Measurements from ENCODE around the gene IER5L.
"Not testable (repeated sequence)": the region's sequence is repeated elsewhere in the genome, so short reads cannot be mapped to it uniquely, and the experiment has no call there.

The IER5L gene

GRCh38 chr9:129171993-129172751, 5.9 kb downstream of the IER5L start:
- peaks cover 43% of the 10 kb centered on the region for H3K4me1 Mint-ChIP-seq

GRCh38 chr9:129170229-129170628, 7.8 kb downstream of the IER5L start:
- peaks cover 45% of the 10 kb centered on the region for H3K4me1 Mint-ChIP-seq
- H3K4me3 Mint-ChIP-seq = no peak overlapping the region
- no peaks in the 10 kb centered on the region for H3K36me3 Mint-ChIP-seq
- H3K9me3 Mint-ChIP-seq = no peaks in the 10 kb centered on the region
- no peak for DNase-seq
- peaks cover 45% of the 10 kb centered on the region for H3K27me3 Mint-ChIP-seq
- no peak overlapping the region for H3K27ac Mint-ChIP-seq
- CTCF ChIA-PET = interaction anchor here (1.2 to 1.7 kb wide), 5 partner anchors 27 to 439 kb away, joined by 3 to 7 read pairs (median 4); no protein-coding TSS in a partner anchor

More at GRCh38 chr9:129171993-129172751, 5.9 kb downstream of the IER5L start:
- Mint-ChIP-seq H3K36me3 (no peaks in the 10 kb centered on the region), H3K9me3 (no peaks in the 10 kb centered on the region), H3K27ac (no peak overlapping the region), H3K27me3 (peaks cover 64% of the 10 kb centered on the region), H3K4me3 (no peak overlapping the region)
- CTCF ChIA-PET = interaction anchor here (0.6 to 4.8 kb wide), 18 partner anchors 14 to 452 kb away, joined by 3 to 55 read pairs (median 3); no protein-coding TSS in a partner anchor
- no peak for DNase-seq

- Mint-ChIP-seq H3K36me3 (no peaks in the 10 kb centered on the region), H3K27ac (peak overlapping the region; percentile 64), H3K4me1 (peaks cover 35% of the 10 kb centered on the region), H3K4me3 (peak overlapping the region; percentile 35), H3K9me3 (no peaks in the 10 kb centered on the region), H3K27me3 (peaks cover 15% of the 10 kb centered on the region)
- CTCF ChIA-PET = interaction anchor here (1.7 to 5.8 kb wide), 2 partner anchors 24 to 35 kb away, joined by 9 to 31 read pairs; no protein-coding TSS in a partner anchor
- peak; percentile 41 for DNase-seq
Measured at GRCh38 chr9:129166623-129167557, 11.2 kb downstream of the IER5L start.

- no peaks in the 10 kb centered on the region for H3K9me3 Mint-ChIP-seq
- CTCF ChIA-PET = interaction anchor here (5.8 kb wide), 1 partner anchor 22 kb away, joined by 31 read pairs; no protein-coding TSS in a partner anchor
- H3K27ac Mint-ChIP-seq = no peak overlapping the region
- peaks cover 28% of the 10 kb centered on the region for H3K4me1 Mint-ChIP-seq
- DNase-seq = no peak
- no peak overlapping the region for H3K4me3 Mint-ChIP-seq
- H3K27me3 Mint-ChIP-seq = peaks cover under 1% of the 10 kb centered on the region
- no peaks in the 10 kb centered on the region for H3K36me3 Mint-ChIP-seq
Measured at GRCh38 chr9:129165198-129165597, 12.9 kb downstream of the IER5L start.

GRCh38 chr9:129164246-129164930, 13.7 kb downstream of the IER5L start:
- Mint-ChIP-seq H3K27me3 (no peaks in the 10 kb centered on the region), H3K4me1 (peaks cover 25% of the 10 kb centered on the region), H3K27ac (no peak overlapping the region), H3K9me3 (no peaks in the 10 kb centered on the region), H3K36me3 (no peaks in the 10 kb centered on the region), H3K4me3 (no peak overlapping the region)
- CTCF ChIA-PET = interaction anchor here (5.8 kb wide), 1 partner anchor 21 kb away, joined by 31 read pairs; no protein-coding TSS in a partner anchor
- no peak for DNase-seq

GRCh38 chr9:129163753-129164152, 14.3 kb downstream of the IER5L start:
- CTCF ChIA-PET = interaction anchor here (5.8 kb wide), 1 partner anchor 20 kb away, joined by 31 read pairs; no protein-coding TSS in a partner anchor
- H3K9me3 Mint-ChIP-seq = no peaks in the 10 kb centered on the region
- H3K36me3 Mint-ChIP-seq = no peaks in the 10 kb centered on the region
- H3K4me3 Mint-ChIP-seq = no peak overlapping the region
- no peak for DNase-seq
- H3K27me3 Mint-ChIP-seq = no peaks in the 10 kb centered on the region
- H3K27ac Mint-ChIP-seq = no peak overlapping the region
- peaks cover 24% of the 10 kb centered on the region for H3K4me1 Mint-ChIP-seq

- H3K4me3 Mint-ChIP-seq, CTCF ChIA-PET: not testable (repeated sequence)
Measured at GRCh38 chr9:129163198-129163670, 14.8 kb downstream of the IER5L start.

GRCh38 chr9:129162497-129163197, 15.4 kb downstream of the IER5L start:
- H3K27me3 Mint-ChIP-seq = no peaks in the 10 kb centered on the region
- H3K27ac Mint-ChIP-seq = no peak overlapping the region
- H3K4me3 Mint-ChIP-seq = no peak overlapping the region
- DNase-seq = no peak
- H3K36me3 Mint-ChIP-seq = no peaks in the 10 kb centered on the region
- CTCF ChIA-PET = interaction anchor here (2.1 kb wide), 1 partner anchor 20 kb away, joined by 9 read pairs; no protein-coding TSS in a partner anchor
- peaks cover 16% of the 10 kb centered on the region for H3K4me1 Mint-ChIP-seq
- no peaks in the 10 kb centered on the region for H3K9me3 Mint-ChIP-seq

More at GRCh38 chr9:129163198-129163670, 14.8 kb downstream of the IER5L start:
- H3K27me3 Mint-ChIP-seq, H3K36me3 Mint-ChIP-seq, H3K27ac Mint-ChIP-seq, H3K9me3 Mint-ChIP-seq, DNase-seq: not testable (repeated sequence)
- peaks cover 21% of the 10 kb centered on the region for H3K4me1 Mint-ChIP-seq

GRCh38 chr9:129161534-129161837, 16.6 kb downstream of the IER5L start:
- H3K27me3 Mint-ChIP-seq = no peaks in the 10 kb centered on the region
- no peaks in the 10 kb centered on the region for H3K36me3 Mint-ChIP-seq
- CTCF ChIA-PET = interaction anchor here (2.1 kb wide), 1 partner anchor 19 kb away, joined by 9 read pairs; no protein-coding TSS in a partner anchor
- no peak for DNase-seq
- no peaks in the 10 kb centered on the region for H3K9me3 Mint-ChIP-seq
- peaks cover 4% of the 10 kb centered on the region for H3K4me1 Mint-ChIP-seq
- no peak overlapping the region for H3K4me3 Mint-ChIP-seq
- H3K27ac Mint-ChIP-seq = no peak overlapping the region

- H3K27me3 Mint-ChIP-seq = no peaks in the 10 kb centered on the region
- no peaks in the 10 kb centered on the region for H3K9me3 Mint-ChIP-seq
- no peak overlapping the region for H3K4me3 Mint-ChIP-seq
- no peak overlapping the region for H3K27ac Mint-ChIP-seq
- no peaks in the 10 kb centered on the region for H3K36me3 Mint-ChIP-seq
- no peak for DNase-seq
- no peaks in the 10 kb centered on the region for H3K4me1 Mint-ChIP-seq
- CTCF ChIA-PET = interaction anchor here (2.1 kb wide), 1 partner anchor 18 kb away, joined by 9 read pairs; no protein-coding TSS in a partner anchor
Measured at GRCh38 chr9:129160712-129161533, 17.1 kb downstream of the IER5L start.

GRCh38 chr9:129156163-129156562, 21.9 kb downstream of the IER5L start:
- Mint-ChIP-seq H3K9me3 (no peaks in the 10 kb centered on the region), H3K27ac (no peak overlapping the region), H3K27me3 (no peaks in the 10 kb centered on the region), H3K4me3 (no peak overlapping the region), H3K4me1 (no peaks in the 10 kb centered on the region), H3K36me3 (no peaks in the 10 kb centered on the region)
- no peak for DNase-seq
- CTCF ChIA-PET = interaction anchor here (2.4 kb wide), 1 partner anchor 14 kb away, joined by 16 read pairs; no protein-coding TSS in a partner anchor

GRCh38 chr9:129154866-129155477, 23.1 kb downstream of the IER5L start:
- CTCF ChIA-PET = no interaction called here

More at GRCh38 chr9:129154866-129155477, 23.1 kb downstream of the IER5L start:
- Mint-ChIP-seq H3K9me3 (no peaks in the 10 kb centered on the region), H3K4me1 (no peaks in the 10 kb centered on the region), H3K27ac (no peak overlapping the region), H3K36me3 (no peaks in the 10 kb centered on the region), H3K4me3 (no peak overlapping the region), H3K27me3 (no peaks in the 10 kb centered on the region)
- no peak for DNase-seq

Data from activated naive CD4-positive, alpha-beta T cell treated with anti-CD3 and anti-CD28 coated beads, Interleukin-2, amount 10 ng/mL, durations not matched to agents 7 days and 5 days (primary cell).